ENCODE measurements around the gene IFTAP.

The IFTAP gene

GRCh38 chr11:36574486-36574885 lies 19.8 kb upstream of the IFTAP start:
- Histone ChIP-seq H3K27ac (ENCODE audit: low read length) (no peak overlapping the region), H3K36me3 (ENCODE audit: control insufficient read depth in 1 of 2, insufficient read depth in 2 of 2, low read length in 2 of 2) (peaks cover 0 to 7% of the 10 kb centered on the region in 2 donors), H3K4me3 (ENCODE audit: low read depth in 1 of 2, low read length in 2 of 2) (no peak overlapping the region), H3K4me1 (ENCODE audit: control insufficient read depth in 1 of 2, insufficient read depth in 2 of 2, low read length in 2 of 2) (peaks cover 0 to 11% of the 10 kb centered on the region in 2 donors), H3K27me3 (ENCODE audit: low read depth, low read length) (no peaks in the 10 kb centered on the region), H3K9me3 (ENCODE audit: control insufficient read depth in 1 of 2, low read length in 2 of 2) (no peaks in the 10 kb centered on the region)

DNA sequence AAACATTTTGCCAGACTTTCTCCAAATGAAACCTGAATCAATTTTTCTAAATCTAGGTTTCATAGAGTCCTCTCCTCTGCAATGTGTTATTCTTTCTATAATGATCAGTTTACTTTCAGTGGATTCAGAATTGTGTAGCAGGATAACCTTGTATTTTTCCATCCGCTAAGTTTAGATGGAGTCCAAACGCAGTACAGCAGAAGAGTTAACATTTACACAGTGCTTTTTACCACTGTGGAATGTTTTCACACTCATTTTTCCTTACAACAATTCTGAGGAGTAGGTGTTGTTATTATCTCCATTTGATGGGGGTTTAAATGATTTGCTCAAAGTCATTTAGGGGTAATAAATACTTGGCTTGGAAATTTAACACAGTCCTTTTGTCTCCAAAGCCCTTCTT lies 16.9 kb upstream of the IFTAP start:
- Histone ChIP-seq H3K9me3 (ENCODE audit: control insufficient read depth in 1 of 2, low read length in 2 of 2) (no peaks in the 10 kb centered on the region), H3K27me3 (ENCODE audit: low read depth, low read length) (no peaks in the 10 kb centered on the region), H3K27ac (ENCODE audit: low read length) (peak overlapping the region; percentile 32), H3K4me3 (ENCODE audit: low read depth in 1 of 2, low read length in 2 of 2) (no peak overlapping the region), H3K4me1 (ENCODE audit: control insufficient read depth in 1 of 2, insufficient read depth in 2 of 2, low read length in 2 of 2) (peaks cover 0 to 11% of the 10 kb centered on the region in 2 donors), H3K36me3 (ENCODE audit: control insufficient read depth in 1 of 2, insufficient read depth in 2 of 2, low read length in 2 of 2) (peaks cover 0 to 7% of the 10 kb centered on the region in 2 donors)

DNA sequence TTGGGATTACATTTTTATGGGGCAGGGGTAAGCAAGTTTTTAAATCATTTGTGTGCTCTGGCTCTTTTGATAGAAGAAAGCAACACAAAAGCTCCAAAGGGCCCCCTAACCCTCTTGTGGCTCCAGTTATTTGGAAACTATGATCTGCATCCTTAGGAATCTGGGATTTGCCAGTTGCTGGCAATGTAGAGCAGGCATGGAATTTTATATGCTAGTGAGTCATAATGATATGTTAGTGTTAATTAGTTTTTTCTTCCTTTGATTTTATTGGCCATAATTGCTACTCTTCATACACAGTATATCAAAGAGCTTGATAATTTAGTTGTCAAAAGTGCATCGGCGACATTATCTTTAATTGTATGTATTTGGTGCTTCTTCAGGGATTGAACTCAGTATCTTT lies 16.4 kb upstream of the IFTAP start:
- peaks cover 0 to 7% of the 10 kb centered on the region in 2 donors for H3K36me3 ChIP-seq (ENCODE audit: control insufficient read depth in 1 of 2, insufficient read depth in 2 of 2, low read length in 2 of 2)
- H3K27ac ChIP-seq (ENCODE audit: low read length), result peak overlapping the region; percentile 32
- no peaks in the 10 kb centered on the region for H3K27me3 ChIP-seq (ENCODE audit: low read depth, low read length)

GRCh38 chr11:36578458-36578857 lies 15.8 kb upstream of the IFTAP start:
- Histone ChIP-seq H3K9me3 (ENCODE audit: control insufficient read depth in 1 of 2, low read length in 2 of 2) (no peaks in the 10 kb centered on the region), H3K27me3 (ENCODE audit: low read depth, low read length) (no peaks in the 10 kb centered on the region), H3K4me3 (ENCODE audit: low read depth in 1 of 2, low read length in 2 of 2) (no peak overlapping the region), H3K36me3 (ENCODE audit: control insufficient read depth in 1 of 2, insufficient read depth in 2 of 2, low read length in 2 of 2) (peaks cover 0 to 7% of the 10 kb centered on the region in 2 donors), H3K27ac (ENCODE audit: low read length) (no peak overlapping the region), H3K4me1 (ENCODE audit: control insufficient read depth in 1 of 2, insufficient read depth in 2 of 2, low read length in 2 of 2) (peaks cover 0 to 11% of the 10 kb centered on the region in 2 donors)

More for the DNA sequence above, 16.4 kb upstream of the IFTAP start:
- Histone ChIP-seq H3K4me3 (ENCODE audit: low read depth in 1 of 2, low read length in 2 of 2) (no peak overlapping the region), H3K4me1 (ENCODE audit: control insufficient read depth in 1 of 2, insufficient read depth in 2 of 2, low read length in 2 of 2) (peaks cover 0 to 11% of the 10 kb centered on the region in 2 donors), H3K9me3 (ENCODE audit: control insufficient read depth in 1 of 2, low read length in 2 of 2) (no peaks in the 10 kb centered on the region)

DNA sequence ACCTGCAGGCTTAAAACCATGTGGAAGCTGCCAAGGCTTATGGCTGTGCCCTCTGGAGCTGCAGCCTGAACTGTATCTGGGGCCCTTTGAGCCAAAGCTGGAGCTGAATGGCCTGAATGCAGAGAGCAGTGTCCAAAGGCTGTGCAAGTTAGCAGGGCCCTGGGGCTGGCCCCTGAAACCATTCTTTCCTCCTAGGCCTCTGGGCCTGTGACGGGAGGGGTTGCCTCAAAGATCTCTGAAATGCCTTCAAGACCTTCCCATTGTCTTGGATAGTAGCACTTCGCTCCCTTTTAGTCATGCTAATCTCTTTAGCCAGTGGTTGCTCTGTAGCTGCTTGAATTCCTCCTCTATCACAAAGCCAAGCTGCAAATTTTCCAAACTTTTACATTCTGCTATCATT lies 12.8 kb upstream of the IFTAP start:
- no peak overlapping the region for H3K4me3 ChIP-seq (ENCODE audit: low read depth in 1 of 2, low read length in 2 of 2)
- no peaks in the 10 kb centered on the region for H3K27me3 ChIP-seq (ENCODE audit: low read depth, low read length)
- peaks cover 0 to 11% of the 10 kb centered on the region in 2 donors for H3K4me1 ChIP-seq (ENCODE audit: control insufficient read depth in 1 of 2, insufficient read depth in 2 of 2, low read length in 2 of 2)
- no peak overlapping the region for H3K27ac ChIP-seq (ENCODE audit: low read length)
- no peaks in the 10 kb centered on the region for H3K9me3 ChIP-seq (ENCODE audit: control insufficient read depth in 1 of 2, low read length in 2 of 2)
- no peaks in the 10 kb centered on the region for H3K36me3 ChIP-seq (ENCODE audit: control insufficient read depth in 1 of 2, insufficient read depth in 2 of 2, low read length in 2 of 2)

GRCh38 chr11:36583667-36584066 lies 10.6 kb upstream of the IFTAP start:
- Histone ChIP-seq H3K9me3 (ENCODE audit: control insufficient read depth in 1 of 2, low read length in 2 of 2) (no peaks in the 10 kb centered on the region), H3K36me3 (ENCODE audit: control insufficient read depth in 1 of 2, insufficient read depth in 2 of 2, low read length in 2 of 2) (no peaks in the 10 kb centered on the region), H3K27me3 (ENCODE audit: low read depth, low read length) (no peaks in the 10 kb centered on the region), H3K4me3 (ENCODE audit: low read depth in 1 of 2, low read length in 2 of 2) (no peak overlapping the region), H3K4me1 (ENCODE audit: control insufficient read depth in 1 of 2, insufficient read depth in 2 of 2, low read length in 2 of 2) (peaks cover 0 to under 1% of the 10 kb centered on the region in 2 donors), H3K27ac (ENCODE audit: low read length) (no peak overlapping the region)

GRCh38 chr11:36586543-36586942 lies 7.8 kb upstream of the IFTAP start:
- no peak overlapping the region for H3K4me3 ChIP-seq (ENCODE audit: low read depth in 1 of 2, low read length in 2 of 2)
- H3K4me1 ChIP-seq (ENCODE audit: control insufficient read depth in 1 of 2, insufficient read depth in 2 of 2, low read length in 2 of 2), result no peaks in the 10 kb centered on the region
- H3K9me3 ChIP-seq (ENCODE audit: control insufficient read depth in 1 of 2, low read length in 2 of 2), result no peaks in the 10 kb centered on the region
- no peaks in the 10 kb centered on the region for H3K27me3 ChIP-seq (ENCODE audit: low read depth, low read length)
- H3K36me3 ChIP-seq (ENCODE audit: control insufficient read depth in 1 of 2, insufficient read depth in 2 of 2, low read length in 2 of 2), result no peaks in the 10 kb centered on the region
- no peak overlapping the region for H3K27ac ChIP-seq (ENCODE audit: low read length)

DNA sequence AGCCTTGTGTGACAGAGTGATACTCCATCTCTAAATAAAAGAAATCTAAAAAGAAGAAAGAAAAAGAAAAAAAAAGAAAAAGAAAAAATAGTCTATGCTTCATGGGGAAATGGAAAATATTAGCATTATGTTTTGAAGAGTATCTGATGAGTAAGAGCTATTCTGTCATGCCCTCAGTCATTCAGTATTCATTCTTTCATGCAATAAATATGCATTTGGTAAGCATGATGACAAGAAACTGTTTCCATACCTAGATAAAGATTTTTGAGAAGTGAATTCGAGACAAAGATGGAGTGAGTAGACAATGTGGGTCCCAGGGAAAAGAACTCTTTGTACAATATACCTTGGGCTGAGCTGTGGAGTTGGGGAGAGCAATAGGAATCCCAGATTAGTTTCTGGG lies 6.2 kb upstream of the IFTAP start:
- Histone ChIP-seq H3K27me3 (ENCODE audit: low read depth, low read length) (no peaks in the 10 kb centered on the region), H3K9me3 (ENCODE audit: control insufficient read depth in 1 of 2, low read length in 2 of 2) (no peaks in the 10 kb centered on the region), H3K36me3 (ENCODE audit: control insufficient read depth in 1 of 2, insufficient read depth in 2 of 2, low read length in 2 of 2) (no peaks in the 10 kb centered on the region), H3K4me1 (ENCODE audit: control insufficient read depth in 1 of 2, insufficient read depth in 2 of 2, low read length in 2 of 2) (no peaks in the 10 kb centered on the region), H3K4me3 (ENCODE audit: low read depth in 1 of 2, low read length in 2 of 2) (no peak overlapping the region), H3K27ac (ENCODE audit: low read length) (no peak overlapping the region)

GRCh38 chr11:36590513-36590912 lies 3.8 kb upstream of the IFTAP start:
- Histone ChIP-seq H3K4me3 (ENCODE audit: low read depth in 1 of 2, low read length in 2 of 2) (no peak overlapping the region), H3K27ac (ENCODE audit: low read length) (no peak overlapping the region), H3K9me3 (ENCODE audit: control insufficient read depth in 1 of 2, low read length in 2 of 2) (no peaks in the 10 kb centered on the region), H3K4me1 (ENCODE audit: control insufficient read depth in 1 of 2, insufficient read depth in 2 of 2, low read length in 2 of 2) (peaks cover 0 to 4% of the 10 kb centered on the region in 2 donors), H3K27me3 (ENCODE audit: low read depth, low read length) (no peaks in the 10 kb centered on the region), H3K36me3 (ENCODE audit: control insufficient read depth in 1 of 2, insufficient read depth in 2 of 2, low read length in 2 of 2) (no peaks in the 10 kb centered on the region)

DNA sequence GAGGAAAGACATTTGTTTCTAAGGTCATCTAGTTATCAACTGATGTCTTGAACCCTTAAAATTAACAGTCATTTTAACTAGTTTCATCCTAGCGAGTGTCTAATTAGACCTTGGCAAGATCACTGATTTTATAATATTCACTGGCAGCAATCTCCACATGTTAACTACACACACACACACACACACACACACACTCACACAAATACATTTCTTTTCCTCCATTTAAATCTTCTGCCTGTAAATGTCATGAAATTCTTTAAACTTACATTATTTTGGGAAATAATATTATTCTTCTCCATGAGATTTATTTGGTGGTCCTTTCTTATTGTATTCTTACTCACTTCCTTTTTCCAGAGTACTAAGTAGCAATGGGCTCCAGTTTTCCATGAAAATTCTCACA lies 2.9 kb upstream of the IFTAP start:
- H3K36me3 ChIP-seq (ENCODE audit: control insufficient read depth in 1 of 2, insufficient read depth in 2 of 2, low read length in 2 of 2), result no peaks in the 10 kb centered on the region
- H3K4me3 ChIP-seq (ENCODE audit: low read depth in 1 of 2, low read length in 2 of 2), result no peak overlapping the region
- peaks cover 0 to 11% of the 10 kb centered on the region in 2 donors for H3K4me1 ChIP-seq (ENCODE audit: control insufficient read depth in 1 of 2, insufficient read depth in 2 of 2, low read length in 2 of 2)
- no peak overlapping the region for H3K27ac ChIP-seq (ENCODE audit: low read length)
- no peaks in the 10 kb centered on the region for H3K9me3 ChIP-seq (ENCODE audit: control insufficient read depth in 1 of 2, low read length in 2 of 2)
- no peaks in the 10 kb centered on the region for H3K27me3 ChIP-seq (ENCODE audit: low read depth, low read length)

DNA sequence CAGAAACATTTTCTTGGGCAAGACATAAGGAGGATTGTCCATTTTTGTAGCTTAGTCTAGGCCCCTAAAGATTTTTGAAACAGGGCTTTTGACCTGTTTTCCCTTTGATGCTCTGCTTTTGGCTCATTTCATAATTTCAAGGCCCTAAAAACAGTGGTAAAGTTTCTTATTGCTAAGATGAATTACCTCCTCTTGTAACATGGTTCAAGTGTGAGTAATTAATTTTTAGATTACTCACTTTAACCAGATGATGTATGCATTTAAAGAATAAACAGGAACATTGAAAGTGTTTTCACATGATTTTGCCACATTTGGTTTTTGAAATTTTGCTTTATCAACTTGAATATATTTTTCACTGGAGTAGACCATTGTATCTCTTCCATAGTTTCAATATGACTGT lies 2.6 kb downstream of the IFTAP start:
- no peaks in the 10 kb centered on the region for H3K36me3 ChIP-seq (ENCODE audit: control insufficient read depth in 1 of 2, insufficient read depth in 2 of 2, low read length in 2 of 2)
- no peaks in the 10 kb centered on the region for H3K27me3 ChIP-seq (ENCODE audit: low read depth, low read length)
- H3K4me3 ChIP-seq (ENCODE audit: low read depth in 1 of 2, low read length in 2 of 2), result no peak overlapping the region
- no peaks in the 10 kb centered on the region for H3K9me3 ChIP-seq (ENCODE audit: control insufficient read depth in 1 of 2, low read length in 2 of 2)
- peaks cover 0 to 11% of the 10 kb centered on the region in 2 donors for H3K4me1 ChIP-seq (ENCODE audit: control insufficient read depth in 1 of 2, insufficient read depth in 2 of 2, low read length in 2 of 2)
- no peak overlapping the region for H3K27ac ChIP-seq (ENCODE audit: low read length)

GRCh38 chr11:36598051-36598450 lies 3.7 kb downstream of the IFTAP start, which contains the start of gene RAG2:
Gene RAG2, minus strand, starts transcription at chr11:36598236. Its CDS starts 4,068 bp downstream, at chr11:36594168.
- H3K27ac ChIP-seq (ENCODE audit: low read length), result no peak within 1 kb of the TSS
- no peaks in the 10 kb centered on the region for H3K27me3 ChIP-seq (ENCODE audit: low read depth, low read length)
- no peak within 1 kb of the TSS for H3K4me3 ChIP-seq (ENCODE audit: low read depth in 1 of 2, low read length in 2 of 2)
- H3K4me1 ChIP-seq (ENCODE audit: control insufficient read depth in 1 of 2, insufficient read depth in 2 of 2, low read length in 2 of 2), result peaks cover 0 to 11% of the 10 kb centered on the region in 2 donors
- no peaks in the 10 kb centered on the region for H3K36me3 ChIP-seq (ENCODE audit: control insufficient read depth in 1 of 2, insufficient read depth in 2 of 2, low read length in 2 of 2)
- H3K9me3 ChIP-seq (ENCODE audit: control insufficient read depth in 1 of 2, low read length in 2 of 2), result no peaks in the 10 kb centered on the region

All from muscle layer of duodenum (tissue), 2 donors.